Activated naive CD8-positive, alpha-beta T cell treated with anti-CD3 and anti-CD28 coated beads, Interleukin-2, amount 50 U/mL, for 16 hours (primary cell): ENCODE measurements around the gene STYK1.
A peak's percentile ranks its signal among the peaks of the same experiment; 100 is the strongest.

ENCODE experiments used
- DNase-seq: peaks from one replicate; pipeline ENCODE4 v3.0.0-alpha.2; 2020; ENCODE audit warnings: low read depth, low spot score

STYK1 gene

GRCh38 chr12:10673659-10674384 is at the start of gene STYK1:
Gene STYK1 (minus strand): TSS chr12:10674052. CDS start chr12:10634618, 39,434 bp downstream.
- DNase-seq: peak; percentile 56

GRCh38 chr12:10722905-10723746 is 49.3 kb upstream of the STYK1 start, which contains the start of gene YBX3:
Gene YBX3 (minus strand): TSS chr12:10723323. CDS start chr12:10723111, 212 bp downstream.
- peak; percentile 41 for DNase-seq

GRCh38 chr12:10722502-10722904 is 48.7 kb upstream of the STYK1 start:
- peak; percentile 39 for DNase-seq

- DNase-seq: peak; percentile 34
These were observed 48.0 kb upstream of the STYK1 start for GRCh38 chr12:10721651-10722501.

- no peak for DNase-seq
These were observed 47.3 kb upstream of the STYK1 start for GRCh38 chr12:10720974-10721650.

- no peak for DNase-seq
These were observed 45.6 kb upstream of the STYK1 start for GRCh38 chr12:10719482-10719881.

GRCh38 chr12:10718279-10718821 is 44.5 kb upstream of the STYK1 start:
- DNase-seq: no peak

GRCh38 chr12:10717410-10717809 is 43.6 kb upstream of the STYK1 start:
- DNase-seq: no peak

GRCh38 chr12:10716704-10717315 is 43.0 kb upstream of the STYK1 start:
- no peak for DNase-seq

- DNase-seq: no peak
These were observed 42.4 kb upstream of the STYK1 start for GRCh38 chr12:10716277-10716676.

- DNase-seq: no peak
These were observed 41.6 kb upstream of the STYK1 start for GRCh38 chr12:10715491-10715890.

- no peak for DNase-seq
These were observed 36.0 kb upstream of the STYK1 start for GRCh38 chr12:10709808-10710207.

GRCh38 chr12:10708862-10709261 is 35.0 kb upstream of the STYK1 start:
- no peak for DNase-seq

- DNase-seq: no peak
These were observed 31.8 kb upstream of the STYK1 start for GRCh38 chr12:10705655-10706054.

GRCh38 chr12:10701843-10702242 is 28.0 kb upstream of the STYK1 start:
- no peak for DNase-seq

GRCh38 chr12:10701131-10701681 is 27.4 kb upstream of the STYK1 start:
- peak; percentile 5 for DNase-seq

- DNase-seq: no peak
These were observed 26.7 kb upstream of the STYK1 start for GRCh38 chr12:10700581-10700980.

GRCh38 chr12:10697862-10698261 is 24.0 kb upstream of the STYK1 start:
- no peak for DNase-seq

- DNase-seq: no peak
These were observed 23.3 kb upstream of the STYK1 start for GRCh38 chr12:10697156-10697555.

GRCh38 chr12:10690906-10691305 is 17.1 kb upstream of the STYK1 start:
- DNase-seq: no peak
